ENCODE measurements around the gene MSH5. TPM values are rescaled to one million over a fixed set of nuclear protein-coding genes. Genes with fewer than 3 reads are reported as not detected.
A peak's percentile ranks its signal among the peaks of the same experiment; 100 is the strongest.

Gene MSH5
- total and polyA plus RNA-seq, 2 of the 13 experiments (the other 11 are each of a cell fraction or from before 2014, with no cell fraction given) = 10.2 to 38.7 TPM

DNA sequence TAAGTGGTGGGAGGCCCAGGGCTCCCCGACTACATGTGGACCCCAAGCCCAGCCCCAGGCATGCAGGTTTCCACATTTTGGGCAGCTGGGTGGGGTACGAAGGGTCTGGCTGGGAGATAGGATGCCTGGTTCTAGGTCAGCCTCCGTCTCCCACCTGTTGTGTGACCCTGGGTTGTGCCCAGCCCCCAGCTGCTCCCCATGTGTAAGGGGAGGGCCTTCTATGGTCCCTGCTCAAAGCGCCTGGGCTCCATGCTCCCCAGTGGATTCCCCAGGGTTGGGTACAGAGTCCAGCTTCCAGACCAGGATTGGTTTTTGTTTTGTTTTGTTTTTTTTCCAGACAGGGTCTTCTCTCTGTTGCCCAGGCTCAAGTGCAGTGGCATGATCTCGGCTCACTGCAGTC is 38.4 kb downstream of the MSH5 start (continued):
- TF ChIP-seq, protein P1, sequence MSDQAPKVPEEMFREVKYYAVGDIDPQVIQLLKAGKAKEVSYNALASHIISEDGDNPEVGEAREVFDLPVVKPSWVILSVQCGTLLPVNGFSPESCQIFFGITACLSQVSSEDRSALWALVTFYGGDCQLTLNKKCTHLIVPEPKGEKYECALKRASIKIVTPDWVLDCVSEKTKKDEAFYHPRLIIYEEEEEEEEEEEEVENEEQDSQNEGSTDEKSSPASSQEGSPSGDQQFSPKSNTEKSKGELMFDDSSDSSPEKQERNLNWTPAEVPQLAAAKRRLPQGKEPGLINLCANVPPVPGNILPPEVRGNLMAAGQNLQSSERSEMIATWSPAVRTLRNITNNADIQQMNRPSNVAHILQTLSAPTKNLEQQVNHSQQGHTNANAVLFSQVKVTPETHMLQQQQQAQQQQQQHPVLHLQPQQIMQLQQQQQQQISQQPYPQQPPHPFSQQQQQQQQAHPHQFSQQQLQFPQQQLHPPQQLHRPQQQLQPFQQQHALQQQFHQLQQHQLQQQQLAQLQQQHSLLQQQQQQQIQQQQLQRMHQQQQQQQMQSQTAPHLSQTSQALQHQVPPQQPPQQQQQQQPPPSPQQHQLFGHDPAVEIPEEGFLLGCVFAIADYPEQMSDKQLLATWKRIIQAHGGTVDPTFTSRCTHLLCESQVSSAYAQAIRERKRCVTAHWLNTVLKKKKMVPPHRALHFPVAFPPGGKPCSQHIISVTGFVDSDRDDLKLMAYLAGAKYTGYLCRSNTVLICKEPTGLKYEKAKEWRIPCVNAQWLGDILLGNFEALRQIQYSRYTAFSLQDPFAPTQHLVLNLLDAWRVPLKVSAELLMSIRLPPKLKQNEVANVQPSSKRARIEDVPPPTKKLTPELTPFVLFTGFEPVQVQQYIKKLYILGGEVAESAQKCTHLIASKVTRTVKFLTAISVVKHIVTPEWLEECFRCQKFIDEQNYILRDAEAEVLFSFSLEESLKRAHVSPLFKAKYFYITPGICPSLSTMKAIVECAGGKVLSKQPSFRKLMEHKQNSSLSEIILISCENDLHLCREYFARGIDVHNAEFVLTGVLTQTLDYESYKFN (CRISPR knock-in tag; conservative IDR thresholded peaks at IDR 0.05) = peak; percentile 75
- TF ChIP-seq, protein P2, sequence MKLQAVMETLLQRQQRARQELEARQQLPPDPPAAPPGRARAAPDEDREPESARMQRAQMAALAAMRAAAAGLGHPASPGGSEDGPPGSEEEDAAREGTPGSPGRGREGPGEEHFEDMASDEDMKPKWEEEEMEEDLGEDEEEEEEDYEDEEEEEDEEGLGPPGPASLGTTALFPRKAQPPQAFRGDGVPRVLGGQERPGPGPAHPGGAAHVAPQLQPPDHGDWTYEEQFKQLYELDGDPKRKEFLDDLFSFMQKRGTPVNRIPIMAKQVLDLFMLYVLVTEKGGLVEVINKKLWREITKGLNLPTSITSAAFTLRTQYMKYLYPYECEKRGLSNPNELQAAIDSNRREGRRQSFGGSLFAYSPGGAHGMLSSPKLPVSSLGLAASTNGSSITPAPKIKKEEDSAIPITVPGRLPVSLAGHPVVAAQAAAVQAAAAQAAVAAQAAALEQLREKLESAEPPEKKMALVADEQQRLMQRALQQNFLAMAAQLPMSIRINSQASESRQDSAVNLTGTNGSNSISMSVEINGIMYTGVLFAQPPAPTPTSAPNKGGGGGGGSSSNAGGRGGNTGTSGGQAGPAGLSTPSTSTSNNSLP (IDR thresholded peaks at IDR 0.05; ENCODE audit: low read depth, low read length) = no peak
- TF ChIP-seq ELF1 (CRISPR knock-in tag; IDR thresholded peaks at IDR 0.05) (no peak), ZFP36L2 (CRISPR knock-in tag; IDR thresholded peaks at IDR 0.05) (no peak), SUZ12 (IDR thresholded peaks at IDR 0.05; ENCODE audit: low read depth, low read length) (no peak), ZSCAN21 (CRISPR knock-in tag; IDR thresholded peaks at IDR 0.05; ENCODE audit: borderline replicate concordance) (no peak), XRCC5 (optimal IDR thresholded peaks at IDR 0.05; ENCODE audit: low read length) (no peak), ZNF773 (CRISPR knock-in tag; IDR thresholded peaks at IDR 0.05; ENCODE audit: borderline replicate concordance) (no peak), ZNF547 (CRISPR knock-in tag; IDR thresholded peaks at IDR 0.05) (0 out of 2 replicates have a peak, but pooled peaks have one; percentile 40), ETV5 (CRISPR knock-in tag; IDR thresholded peaks at IDR 0.05; ENCODE audit: borderline replicate concordance) (no peak), ZNF143 (CRISPR knock-in tag; IDR thresholded peaks at IDR 0.05) (no peak), PAWR (CRISPR knock-in tag; IDR thresholded peaks at IDR 0.05; ENCODE audit: borderline replicate concordance) (no peak), EZH2 (conservative IDR thresholded peaks at IDR 0.05; ENCODE audit: low read depth, low read length) (no peak), ZNF343 (CRISPR knock-in tag; IDR thresholded peaks at IDR 0.05) (no peak), GLI4 (CRISPR knock-in tag; IDR thresholded peaks at IDR 0.05; ENCODE audit: borderline replicate concordance) (no peak), SETDB1 (CRISPR knock-in tag; IDR thresholded peaks at IDR 0.05; ENCODE audit: borderline replicate concordance) (no peak), MAFK (conservative IDR thresholded peaks at IDR 0.05 in 1 of 2, IDR thresholded peaks at IDR 0.05 in 1 of 2; ENCODE audit: low read length in 2 of 2) (no peak), ZNF703 (CRISPR knock-in tag; IDR thresholded peaks at IDR 0.05; ENCODE audit: borderline replicate concordance) (no peak)
- TF ChIP-seq, protein P3, sequence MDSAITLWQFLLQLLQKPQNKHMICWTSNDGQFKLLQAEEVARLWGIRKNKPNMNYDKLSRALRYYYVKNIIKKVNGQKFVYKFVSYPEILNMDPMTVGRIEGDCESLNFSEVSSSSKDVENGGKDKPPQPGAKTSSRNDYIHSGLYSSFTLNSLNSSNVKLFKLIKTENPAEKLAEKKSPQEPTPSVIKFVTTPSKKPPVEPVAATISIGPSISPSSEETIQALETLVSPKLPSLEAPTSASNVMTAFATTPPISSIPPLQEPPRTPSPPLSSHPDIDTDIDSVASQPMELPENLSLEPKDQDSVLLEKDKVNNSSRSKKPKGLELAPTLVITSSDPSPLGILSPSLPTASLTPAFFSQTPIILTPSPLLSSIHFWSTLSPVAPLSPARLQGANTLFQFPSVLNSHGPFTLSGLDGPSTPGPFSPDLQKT (CRISPR knock-in tag; IDR thresholded peaks at IDR 0.05; ENCODE audit: borderline replicate concordance) = no peak
- TF ChIP-seq, protein P4, sequence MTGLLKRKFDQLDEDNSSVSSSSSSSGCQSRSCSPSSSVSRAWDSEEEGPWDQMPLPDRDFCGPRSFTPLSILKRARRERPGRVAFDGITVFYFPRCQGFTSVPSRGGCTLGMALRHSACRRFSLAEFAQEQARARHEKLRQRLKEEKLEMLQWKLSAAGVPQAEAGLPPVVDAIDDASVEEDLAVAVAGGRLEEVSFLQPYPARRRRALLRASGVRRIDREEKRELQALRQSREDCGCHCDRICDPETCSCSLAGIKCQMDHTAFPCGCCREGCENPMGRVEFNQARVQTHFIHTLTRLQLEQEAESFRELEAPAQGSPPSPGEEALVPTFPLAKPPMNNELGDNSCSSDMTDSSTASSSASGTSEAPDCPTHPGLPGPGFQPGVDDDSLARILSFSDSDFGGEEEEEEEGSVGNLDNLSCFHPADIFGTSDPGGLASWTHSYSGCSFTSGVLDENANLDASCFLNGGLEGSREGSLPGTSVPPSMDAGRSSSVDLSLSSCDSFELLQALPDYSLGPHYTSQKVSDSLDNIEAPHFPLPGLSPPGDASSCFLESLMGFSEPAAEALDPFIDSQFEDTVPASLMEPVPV (CRISPR knock-in tag; IDR thresholded peaks at IDR 0.05) = no peak
- TF ChIP-seq, protein P5, sequence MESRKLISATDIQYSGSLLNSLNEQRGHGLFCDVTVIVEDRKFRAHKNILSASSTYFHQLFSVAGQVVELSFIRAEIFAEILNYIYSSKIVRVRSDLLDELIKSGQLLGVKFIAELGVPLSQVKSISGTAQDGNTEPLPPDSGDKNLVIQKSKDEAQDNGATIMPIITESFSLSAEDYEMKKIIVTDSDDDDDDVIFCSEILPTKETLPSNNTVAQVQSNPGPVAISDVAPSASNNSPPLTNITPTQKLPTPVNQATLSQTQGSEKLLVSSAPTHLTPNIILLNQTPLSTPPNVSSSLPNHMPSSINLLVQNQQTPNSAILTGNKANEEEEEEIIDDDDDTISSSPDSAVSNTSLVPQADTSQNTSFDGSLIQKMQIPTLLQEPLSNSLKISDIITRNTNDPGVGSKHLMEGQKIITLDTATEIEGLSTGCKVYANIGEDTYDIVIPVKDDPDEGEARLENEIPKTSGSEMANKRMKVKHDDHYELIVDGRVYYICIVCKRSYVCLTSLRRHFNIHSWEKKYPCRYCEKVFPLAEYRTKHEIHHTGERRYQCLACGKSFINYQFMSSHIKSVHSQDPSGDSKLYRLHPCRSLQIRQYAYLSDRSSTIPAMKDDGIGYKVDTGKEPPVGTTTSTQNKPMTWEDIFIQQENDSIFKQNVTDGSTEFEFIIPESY (CRISPR knock-in tag; IDR thresholded peaks at IDR 0.05) = peak; percentile 74

All from HepG2 (cell line).